HG02970 (cell line): ENCODE results near the gene CPAMD8.

Source experiments
- ATAC-seq: cut with Tn5 transposase; IDR thresholded peaks from one replicate; pipeline ENCODE4 v1.9.1; 2021; ENCODE audit warnings: mild to moderate bottlenecking, moderate library complexity, moderate number of reproducible peaks; ENCODE audit not compliant: unreplicated experiment, low FRiP score

CPAMD8 gene

GRCh38 chr19:16896146-16897028 is 130.2 kb downstream of the CPAMD8 start:
- ATAC-seq = peak; percentile 24

DNA sequence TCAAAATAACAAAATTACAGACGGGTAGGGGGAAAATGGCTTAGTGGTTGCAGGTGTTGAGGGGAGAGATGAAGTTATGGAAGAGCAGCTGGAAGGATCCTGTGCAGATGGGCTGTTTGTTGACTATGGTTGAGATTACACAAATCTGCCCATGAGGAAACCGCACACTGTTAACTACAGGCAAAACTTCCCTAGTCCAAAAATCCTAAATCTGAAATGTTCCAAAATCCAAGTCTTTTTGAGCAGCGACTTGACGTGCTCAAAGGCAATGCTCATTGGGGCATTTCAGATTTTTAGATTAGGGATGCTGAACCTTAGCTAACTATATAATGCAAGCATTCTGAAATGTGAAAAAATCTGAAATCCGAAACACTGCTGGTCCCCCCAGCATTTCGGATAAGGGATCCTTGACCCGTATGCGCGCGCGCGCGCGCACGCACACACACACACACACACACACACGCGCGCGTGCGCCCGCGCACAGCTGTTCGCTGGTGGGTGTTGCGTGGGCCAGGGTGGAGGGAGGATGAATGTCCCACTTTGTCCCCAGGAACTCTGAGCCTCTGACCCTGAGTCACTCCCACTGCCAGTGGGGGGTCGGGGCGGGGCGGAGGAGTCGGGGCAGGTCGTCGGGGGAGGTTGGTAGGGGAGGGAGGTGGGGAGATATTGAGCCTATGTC is 131.0 kb downstream of the CPAMD8 start:
- ATAC-seq = no peak

GRCh38 chr19:16894080-16894479 is 132.5 kb downstream of the CPAMD8 start:
- ATAC-seq = no peak

GRCh38 chr19:16893686-16893989 is 133.0 kb downstream of the CPAMD8 start:
- ATAC-seq = no peak

DNA sequence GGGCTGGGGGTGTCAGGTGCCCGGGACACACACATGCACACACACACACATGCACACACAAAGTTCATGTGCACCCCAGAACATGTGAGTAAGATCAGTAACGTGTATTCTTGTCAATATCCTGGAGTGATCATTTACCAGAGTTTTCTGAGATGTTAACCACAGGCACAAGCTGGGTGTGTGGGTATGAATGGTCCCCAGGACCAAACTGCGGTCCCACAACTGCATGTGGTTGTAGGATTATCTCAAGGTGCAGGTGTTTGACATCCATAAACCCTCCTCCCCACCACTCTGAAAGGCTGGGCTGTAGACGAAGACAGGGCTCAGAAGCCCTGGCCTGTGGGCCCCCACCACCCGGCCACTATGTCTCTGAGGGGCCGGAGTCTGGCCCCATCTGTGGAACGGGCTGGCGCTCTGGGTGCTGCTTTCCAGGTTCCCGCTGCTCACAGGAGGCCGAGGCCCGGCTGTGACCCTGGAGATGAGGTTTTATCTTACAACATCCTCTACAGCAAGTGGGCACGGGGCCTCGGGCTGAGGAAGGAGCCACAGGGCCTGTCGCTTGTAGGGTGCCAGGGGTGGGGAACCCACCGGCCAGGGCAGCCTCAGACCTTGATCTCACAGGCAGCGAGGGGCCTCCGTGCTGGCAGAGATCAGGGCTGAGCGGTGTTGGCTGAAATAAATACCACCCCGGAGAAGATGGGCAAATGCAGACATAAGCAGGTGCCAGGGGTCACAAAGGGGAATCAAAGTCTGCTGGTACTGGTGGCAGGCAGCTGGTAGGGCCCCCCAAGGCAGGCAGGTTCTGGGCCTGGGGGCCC is 133.5 kb downstream of the CPAMD8 start:
- no peak for ATAC-seq

DNA sequence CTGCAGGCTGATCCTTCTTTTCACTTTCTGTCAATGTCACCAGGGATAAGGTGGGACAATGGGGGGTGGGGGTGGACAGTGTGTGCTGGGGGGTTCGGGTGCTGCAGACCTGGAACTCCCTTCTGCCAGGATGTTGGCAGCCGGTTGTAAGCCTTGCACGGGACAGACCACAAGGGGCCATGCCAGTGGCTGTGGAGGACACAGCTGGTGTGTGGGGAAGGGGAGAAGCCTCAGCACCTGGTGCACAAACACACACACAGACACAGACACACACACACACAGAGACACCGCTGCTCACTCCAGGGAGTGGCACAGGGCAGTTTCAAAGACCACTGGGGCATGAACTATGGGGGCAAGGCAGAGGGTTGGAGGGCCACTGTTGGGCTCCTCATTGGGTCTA is 134.2 kb downstream of the CPAMD8 start:
- ATAC-seq = no peak

- ATAC-seq = no peak
These were observed 134.8 kb downstream of the CPAMD8 start for GRCh38 chr19:16891696-16892382.

GRCh38 chr19:16890461-16891184 is 136.0 kb downstream of the CPAMD8 start:
- ATAC-seq = no peak

GRCh38 chr19:16889883-16890460 is 136.6 kb downstream of the CPAMD8 start:
- ATAC-seq = no peak

DNA sequence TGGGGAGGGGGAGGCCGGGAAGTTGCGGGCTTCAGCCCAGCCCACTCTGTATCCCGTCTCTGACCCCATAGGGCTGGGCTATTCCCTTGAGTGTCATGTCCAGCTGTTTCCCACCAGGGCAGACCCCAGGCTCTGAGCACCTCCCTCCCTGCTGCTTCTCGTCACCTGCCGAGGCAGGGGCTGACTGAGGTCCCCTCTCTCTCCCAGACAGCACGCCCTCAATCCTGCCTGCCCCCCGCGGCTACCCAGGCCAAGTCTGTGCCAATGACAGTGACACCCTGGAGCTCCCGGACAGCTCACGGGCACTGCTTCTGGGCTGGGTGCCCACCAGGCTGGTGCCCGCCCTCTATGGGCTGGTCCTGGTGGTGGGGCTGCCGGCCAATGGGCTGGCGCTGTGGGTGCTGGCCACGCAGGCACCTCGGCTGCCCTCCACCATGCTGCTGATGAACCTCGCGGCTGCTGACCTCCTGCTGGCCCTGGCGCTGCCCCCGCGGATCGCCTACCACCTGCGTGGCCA is 137.2 kb downstream of the CPAMD8 start:
- ATAC-seq = no peak

DNA sequence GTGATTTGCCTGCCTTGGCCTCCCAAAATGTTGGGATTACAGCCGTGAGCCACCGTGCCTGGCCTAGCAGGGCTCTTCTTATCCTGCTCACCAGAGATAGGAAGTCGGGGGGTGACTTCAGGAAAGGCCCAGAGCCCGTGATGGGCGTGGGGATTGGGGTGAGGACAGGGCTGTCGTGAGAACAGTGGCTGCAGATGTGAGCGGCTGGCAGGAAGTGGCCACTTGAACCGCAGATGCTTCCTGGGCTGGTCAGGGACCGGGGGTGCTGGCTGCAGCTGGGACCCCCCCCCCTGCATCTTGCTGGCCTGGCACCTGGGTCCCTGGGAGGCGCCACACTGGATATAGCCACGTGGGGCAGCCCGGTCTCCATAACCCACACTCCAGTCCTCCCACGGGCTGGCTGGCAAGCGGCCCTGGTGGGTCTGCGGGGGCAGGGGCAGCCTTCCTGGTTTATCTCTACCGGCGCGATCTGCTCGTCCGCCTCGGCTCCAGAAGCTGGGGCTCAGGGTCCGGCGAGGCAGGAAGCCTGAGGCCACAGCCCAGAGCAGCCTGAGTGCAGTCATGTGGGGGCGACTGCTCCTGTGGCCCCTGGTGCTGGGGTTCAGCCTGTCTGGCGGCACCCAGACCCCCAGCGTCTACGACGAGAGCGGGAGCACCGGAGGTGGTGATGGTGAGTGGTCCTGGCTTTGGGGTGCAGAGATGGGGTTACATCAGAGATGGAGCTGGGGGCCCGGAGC is 137.8 kb downstream of the CPAMD8 start, which contains the start of gene F2RL3:
TSS of gene F2RL3 (plus strand) at position 371 of the 737 bp plus-strand sequence. CDS start at position 562, 191 bp downstream.
- no peak for ATAC-seq

- ATAC-seq = no peak
These were observed 139.0 kb downstream of the CPAMD8 start for GRCh38 chr19:16887353-16888265.

- no peak for ATAC-seq
These were observed 140.2 kb downstream of the CPAMD8 start for GRCh38 chr19:16886305-16886880.

DNA sequence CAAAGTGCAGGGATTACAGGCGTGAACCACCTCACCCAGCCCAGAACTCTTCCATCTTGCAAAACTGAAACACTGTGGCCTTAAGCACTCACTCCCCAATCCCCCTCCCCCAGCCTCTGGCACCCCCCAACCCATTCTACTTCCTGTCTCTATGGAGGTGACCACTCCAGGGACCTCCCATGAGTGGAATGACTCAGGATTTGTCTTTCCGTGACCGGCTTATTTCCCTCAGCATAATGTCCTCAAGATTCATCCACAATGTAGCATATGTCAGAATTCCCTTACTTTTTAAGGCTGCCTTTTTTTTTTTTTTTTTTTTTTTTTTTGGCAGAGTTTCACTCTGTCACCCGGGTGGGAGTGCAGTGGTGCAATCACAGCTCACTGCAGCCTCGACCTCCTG is 141.4 kb downstream of the CPAMD8 start:
- no peak for ATAC-seq

DNA sequence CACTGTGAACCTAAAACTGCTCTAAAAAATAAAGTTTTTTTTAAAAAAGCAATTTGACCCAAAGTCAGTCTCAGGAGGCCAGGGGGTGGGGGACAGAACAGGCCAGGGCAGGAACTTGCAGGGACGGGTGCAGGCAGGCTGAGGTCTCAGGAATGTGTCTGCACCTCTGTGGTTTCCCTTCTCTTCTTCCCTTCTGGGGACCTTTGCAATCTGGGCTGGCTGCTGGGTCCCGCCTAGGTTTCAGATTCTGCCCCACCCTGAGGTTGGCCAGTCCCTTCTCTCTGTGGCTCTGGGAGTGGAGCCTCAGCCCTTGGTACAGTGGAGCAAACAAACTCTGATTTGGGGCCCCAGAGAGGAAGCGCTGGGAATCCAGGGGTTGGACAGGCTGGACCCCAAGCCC is 143.1 kb downstream of the CPAMD8 start:
- ATAC-seq = no peak

- ATAC-seq = no peak
These were observed 144.5 kb downstream of the CPAMD8 start for GRCh38 chr19:16882146-16882545.

DNA sequence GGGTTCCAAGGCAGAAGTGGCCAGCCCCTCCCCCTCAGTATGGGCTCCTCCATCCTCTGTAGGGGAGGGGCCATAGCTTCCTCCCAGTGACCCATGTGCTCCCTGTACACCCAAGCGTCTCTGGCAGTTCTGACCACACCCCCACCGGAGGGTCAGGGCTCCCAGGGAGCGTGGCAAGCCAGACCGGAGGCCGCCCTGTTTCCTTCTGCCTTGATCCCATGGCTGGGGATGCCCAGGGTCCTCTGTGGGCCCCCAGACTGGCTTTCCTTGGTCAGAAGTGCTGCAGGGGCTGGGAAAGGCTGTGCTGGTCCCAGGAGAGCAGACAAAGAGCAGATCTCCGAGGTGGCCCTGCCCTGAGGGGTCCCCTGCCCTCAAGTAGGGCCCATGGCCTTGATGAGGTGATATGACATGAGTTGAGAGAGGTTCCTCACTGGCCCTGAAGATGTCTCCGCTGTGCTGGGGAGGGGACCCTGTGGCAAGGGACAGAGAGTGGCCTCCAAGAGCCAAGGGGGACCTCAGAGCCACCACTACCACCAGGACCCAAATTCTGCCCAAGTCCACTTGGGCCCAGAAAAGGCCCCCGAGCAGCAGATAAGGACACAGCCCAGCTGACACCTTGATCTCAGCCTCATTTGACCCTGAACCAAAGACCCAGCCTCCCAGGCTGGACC is 145.6 kb downstream of the CPAMD8 start:
- no peak for ATAC-seq
